GM21825 (cell line): ENCODE data around the gene ZNF441.
"Not testable (repeated sequence)": the region's sequence is repeated elsewhere in the genome, so short reads cannot be mapped to it uniquely, and the experiment has no call there.

ENCODE experiments used
- ATAC-seq: cut with Tn5 transposase; IDR thresholded peaks from one replicate; pipeline ENCODE4 v1.9.1; 2021; ENCODE audit warnings: mild to moderate bottlenecking, moderate library complexity; ENCODE audit not compliant: unreplicated experiment

The ZNF441 gene

DNA sequence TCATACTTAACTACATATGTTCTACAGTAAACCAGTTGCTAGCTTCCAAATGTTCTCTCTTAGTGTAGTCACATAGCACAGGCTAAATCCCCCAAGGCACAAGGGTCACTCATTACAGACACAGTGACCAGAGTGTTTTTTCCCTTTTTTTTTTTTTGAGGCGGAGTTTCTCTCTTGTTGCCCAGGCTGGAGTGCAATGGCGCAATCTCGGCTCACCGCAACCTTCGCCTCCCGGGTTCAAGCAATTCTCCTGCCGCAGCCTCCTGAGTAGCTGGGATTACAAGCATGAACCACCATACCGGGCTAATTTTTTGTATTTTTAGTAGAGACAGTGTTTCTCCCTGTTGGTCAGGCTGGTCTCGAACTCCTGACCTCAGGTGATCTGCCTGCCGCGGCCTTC, 9.9 kb downstream of the ZNF441 start:
- not testable (repeated sequence) for ATAC-seq

- no peak for ATAC-seq
Measured at GRCh38 chr19:11780431-11781020, 13.7 kb downstream of the ZNF441 start.

- ATAC-seq, result no peak
Measured at GRCh38 chr19:11781295-11782057, 14.7 kb downstream of the ZNF441 start.

GRCh38 chr19:11783767-11784166, 17.0 kb downstream of the ZNF441 start:
- no peak for ATAC-seq

DNA sequence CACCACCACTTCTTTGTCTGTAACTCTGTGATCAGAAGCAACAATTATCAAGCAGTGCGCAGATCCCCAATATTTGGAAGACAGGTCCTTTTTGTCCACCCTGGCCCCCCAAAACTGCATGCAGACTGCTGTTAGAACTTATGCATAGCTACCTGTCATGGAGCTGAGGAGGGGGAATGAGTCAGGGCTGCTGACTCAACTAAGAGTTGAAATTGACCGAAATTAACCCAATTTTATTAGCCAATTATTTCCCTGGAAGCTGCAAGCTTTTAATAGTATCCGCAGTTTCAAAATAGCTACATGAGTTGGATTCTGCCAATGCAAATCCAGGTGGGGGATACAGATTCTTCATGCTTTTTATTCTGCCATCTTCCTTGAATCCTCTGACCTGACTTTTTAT, 17.6 kb downstream of the ZNF441 start:
- ATAC-seq, result no peak

GRCh38 chr19:11787536-11787935, 20.7 kb downstream of the ZNF441 start:
- no peak for ATAC-seq

DNA sequence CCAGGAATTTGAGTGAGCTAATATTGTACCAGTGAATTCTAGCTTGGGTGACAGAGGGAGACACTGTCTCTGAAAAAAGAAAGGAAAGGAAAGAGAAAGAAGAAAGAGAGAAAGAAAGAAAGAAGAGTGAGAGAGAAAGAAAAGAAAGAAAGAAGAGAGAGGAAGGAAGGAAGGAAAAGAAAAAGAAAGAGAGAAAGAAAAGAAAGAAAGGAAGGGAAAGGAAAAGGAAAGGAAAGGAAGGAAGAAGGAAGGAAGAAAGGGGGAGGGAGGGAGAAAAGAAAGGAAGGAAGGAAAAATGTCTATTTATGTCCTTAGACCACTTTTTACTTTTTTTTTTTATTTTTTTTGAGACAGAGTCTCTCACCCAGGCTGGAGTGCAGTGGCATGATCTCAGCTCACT, 26.1 kb downstream of the ZNF441 start:
- no peak for ATAC-seq

DNA sequence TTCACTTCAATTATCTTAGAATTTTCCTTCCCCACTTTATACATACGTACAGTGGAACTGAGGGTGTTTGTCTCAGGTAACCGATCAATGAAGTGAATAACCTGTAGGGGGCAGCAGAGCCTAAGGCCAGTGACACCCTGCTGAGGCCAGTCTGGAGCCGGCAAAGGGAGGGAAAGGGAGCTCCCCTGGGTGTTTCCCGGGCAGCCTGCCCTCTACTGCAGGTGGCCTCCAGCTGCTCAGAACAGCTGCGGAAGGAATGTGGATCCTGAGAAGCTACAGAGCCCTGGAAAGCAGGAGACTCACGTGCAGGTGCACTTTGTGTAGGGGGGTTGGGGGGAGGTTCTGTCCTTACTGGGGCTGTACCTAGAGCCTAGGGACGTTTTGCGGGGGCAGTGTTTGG, 30.7 kb downstream of the ZNF441 start:
- ATAC-seq, result no peak

GRCh38 chr19:11798391-11799330, 31.9 kb downstream of the ZNF441 start, which contains the start of gene ZNF491:
ZNF491 (plus strand) TSS chr19:11798523; CDS start chr19:11805954, 7,431 bp downstream.
- ATAC-seq, result peak; percentile 92

DNA sequence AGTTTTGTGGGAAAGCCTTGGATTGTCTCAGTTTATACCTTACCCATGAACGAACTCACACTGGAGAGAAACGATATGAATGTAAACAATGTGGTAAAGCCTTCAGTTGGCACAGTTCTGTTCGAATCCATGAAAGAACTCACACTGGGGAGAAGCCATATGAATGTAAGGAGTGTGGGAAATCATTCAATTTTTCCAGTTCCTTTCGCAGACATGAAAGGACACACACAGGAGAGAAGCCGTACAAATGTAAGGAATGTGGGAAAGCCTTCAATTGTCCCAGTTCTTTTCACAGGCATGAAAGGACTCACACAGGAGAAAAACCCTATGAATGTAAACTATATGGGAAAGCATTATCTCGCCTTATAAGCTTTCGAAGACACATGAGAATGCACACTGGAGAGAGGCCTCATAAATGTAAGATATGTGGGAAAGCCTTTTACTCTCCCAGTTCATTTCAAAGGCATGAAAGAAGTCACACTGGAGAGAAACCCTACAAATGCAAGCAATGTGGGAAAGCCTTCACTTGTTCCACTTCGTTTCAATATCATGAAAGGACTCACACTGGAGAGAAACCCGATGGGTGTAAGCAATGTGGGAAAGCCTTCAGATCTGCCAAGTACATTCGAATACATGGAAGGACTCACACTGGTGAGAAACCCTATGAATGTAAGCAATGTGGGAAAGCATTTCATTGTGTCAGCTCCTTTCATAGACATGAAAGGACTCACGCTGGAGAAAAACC, 39.7 kb downstream of the ZNF441 start:
- ATAC-seq, result no peak

DNA sequence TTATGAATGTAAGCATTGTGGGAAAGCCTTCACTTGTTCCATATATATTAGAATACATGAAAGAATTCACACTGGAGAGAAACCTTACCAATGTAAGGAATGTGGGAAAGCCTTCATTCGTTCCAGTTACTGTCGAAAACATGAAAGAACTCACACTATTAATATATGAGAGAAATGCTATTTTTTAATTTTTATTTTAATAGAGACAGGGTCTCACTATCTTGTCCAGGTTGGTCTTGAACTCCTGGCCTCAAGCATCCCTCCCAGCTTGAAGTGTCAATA, 40.2 kb downstream of the ZNF441 start:
- ATAC-seq, result no peak

- no peak for ATAC-seq
Measured at GRCh38 chr19:11813703-11814028, 46.9 kb downstream of the ZNF441 start.

DNA sequence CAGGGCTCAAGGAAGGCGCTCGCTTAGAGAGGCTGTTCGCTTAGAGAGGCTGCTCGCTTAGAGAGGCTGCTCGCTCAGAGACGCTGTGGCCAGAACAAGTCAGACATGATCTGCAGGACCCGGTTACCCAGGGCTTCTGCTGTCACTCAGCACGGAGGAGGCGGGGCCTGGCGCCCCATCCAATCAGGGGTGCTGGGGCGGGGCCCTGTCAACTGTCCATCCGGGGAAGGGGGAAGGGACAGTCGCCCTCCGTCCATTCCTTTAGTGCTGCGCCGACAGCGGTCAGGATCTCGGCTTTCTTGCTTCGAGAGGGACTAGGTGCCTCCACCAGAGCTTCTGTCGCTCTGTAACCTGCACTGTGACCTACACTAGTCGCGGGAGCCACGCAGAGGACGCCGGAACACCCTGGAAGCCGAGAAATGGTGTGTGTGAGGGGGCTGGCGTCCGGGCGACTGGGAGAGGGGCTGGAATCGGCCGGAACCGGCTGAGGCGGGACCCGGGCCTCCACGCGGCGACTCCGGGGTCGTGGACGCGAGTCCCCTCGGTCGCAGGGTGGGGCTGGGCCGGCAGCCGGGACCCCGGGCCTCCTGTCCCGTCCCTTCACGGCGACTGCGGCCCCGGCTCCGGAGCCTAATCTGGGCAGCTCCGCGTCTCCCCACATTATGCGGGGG, 47.4 kb downstream of the ZNF441 start, which contains the start of gene ZNF440:
ZNF440 (plus strand) TSS at position 245 of the 671 bp plus-strand sequence; CDS start at position 420, 175 bp downstream.
- ATAC-seq, result peak; percentile 92

DNA sequence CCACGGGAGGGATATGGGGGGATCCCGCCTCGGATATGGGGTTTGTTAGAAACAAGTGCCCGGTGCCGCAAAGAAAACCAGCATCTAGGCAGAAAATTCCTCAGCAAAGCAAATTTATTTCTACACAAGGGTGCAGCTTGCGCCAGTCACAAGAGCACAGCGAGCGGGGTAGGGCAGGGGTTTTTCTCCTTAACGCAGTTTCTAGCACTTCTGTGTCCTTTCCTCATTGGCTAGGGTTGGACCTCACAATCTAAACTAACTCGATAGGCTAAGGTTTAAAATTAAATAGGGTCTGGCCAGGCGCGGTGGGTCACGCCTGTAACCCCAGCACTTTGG, 47.9 kb downstream of the ZNF441 start:
- ATAC-seq, result no peak

- no peak for ATAC-seq
Measured at GRCh38 chr19:11821474-11822109, 54.8 kb downstream of the ZNF441 start.

DNA sequence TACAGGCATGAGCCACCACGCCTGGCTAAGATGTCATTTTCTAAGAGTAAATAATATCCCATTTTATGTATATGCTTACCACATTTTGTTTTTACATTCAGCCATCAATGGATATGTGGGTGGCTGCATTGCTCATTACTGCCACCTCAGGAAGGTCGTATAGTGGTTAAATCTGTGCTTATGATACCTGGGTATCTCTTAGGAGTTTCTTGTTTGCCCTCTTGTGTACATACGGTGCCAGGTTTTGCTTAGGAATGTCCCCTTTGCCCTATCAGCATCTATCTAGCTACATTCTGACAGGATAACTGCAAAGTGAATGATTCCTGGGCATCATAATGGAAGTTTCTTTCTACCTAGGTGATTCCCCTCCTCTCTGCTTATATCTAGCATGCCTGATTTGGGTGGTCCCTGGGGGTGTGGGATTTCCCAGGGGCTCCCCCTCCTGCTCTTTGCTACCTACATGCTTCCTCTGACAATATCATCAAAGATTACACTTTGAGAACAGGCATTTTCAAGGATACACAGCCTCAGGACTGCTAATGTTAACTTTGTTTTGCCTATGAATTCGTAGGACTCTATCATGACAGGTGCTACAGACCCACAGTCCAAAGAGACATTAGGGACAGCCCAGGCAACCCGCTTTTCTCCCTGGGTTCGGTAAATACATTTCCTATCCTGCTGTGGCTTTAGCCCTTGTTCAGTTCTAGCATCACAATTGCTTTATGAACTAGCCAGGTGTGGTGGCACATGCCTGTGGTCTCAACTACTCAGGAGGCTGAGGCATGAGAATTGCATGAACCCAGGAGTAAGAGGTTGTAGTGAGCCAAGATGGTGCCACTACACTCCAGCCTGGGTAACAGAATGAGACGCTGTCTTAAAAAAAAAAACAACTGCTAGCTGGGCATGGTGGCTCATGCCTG, 62.4 kb downstream of the ZNF441 start:
- not testable (repeated sequence) for ATAC-seq

- no peak for ATAC-seq
Measured at GRCh38 chr19:11832253-11832912, 65.6 kb downstream of the ZNF441 start.

DNA sequence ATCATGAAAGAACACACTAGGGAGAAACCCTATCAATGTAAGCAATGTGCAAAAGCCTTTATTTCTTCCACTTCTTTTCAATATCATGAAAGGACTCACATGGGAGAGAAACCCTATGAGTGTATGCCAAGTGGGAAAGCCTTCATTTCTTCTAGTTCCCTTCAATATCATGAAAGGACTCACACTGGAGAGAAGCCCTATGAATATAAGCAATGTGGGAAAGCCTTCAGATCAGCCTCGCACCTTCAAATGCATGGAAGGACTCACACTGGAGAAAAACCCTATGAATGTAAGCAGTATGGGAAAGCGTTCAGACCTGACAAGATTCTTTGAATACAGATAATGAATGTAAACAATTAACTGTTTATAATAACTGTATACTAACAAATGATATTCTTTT, 66.7 kb downstream of the ZNF441 start:
- no peak for ATAC-seq
